Keratinocyte (primary cell): ENCODE data around the gene IL36RN.

Experiments used
- EZH2 ChIP-seq: IDR thresholded peaks from one replicate; pipeline ENCODE4 v1.6.1; 2012; ENCODE audit warnings: inconsistent platforms, mild to moderate bottlenecking, low read length, moderate library complexity
- TF ChIP-seq, protein P1 (sequence below), 3 experiments: IDR thresholded peaks in 1 of 3; conservative IDR thresholded peaks in 1 of 3; optimal IDR thresholded peaks in 1 of 3; 2 replicates in 2 of 3; 3 replicates in 1 of 3; pipeline versions ENCODE3 to v1.5.1; 2011; ENCODE audit warnings: low read length in 3 of 3, mild to moderate bottlenecking in 3 of 3, moderate library complexity in 2 of 3, control low read depth in 1 of 3, inconsistent platforms in 1 of 3; ENCODE audit not compliant: insufficient read depth in 2 of 3; ENCODE audit errors: extremely low read depth in 1 of 3

DNA sequence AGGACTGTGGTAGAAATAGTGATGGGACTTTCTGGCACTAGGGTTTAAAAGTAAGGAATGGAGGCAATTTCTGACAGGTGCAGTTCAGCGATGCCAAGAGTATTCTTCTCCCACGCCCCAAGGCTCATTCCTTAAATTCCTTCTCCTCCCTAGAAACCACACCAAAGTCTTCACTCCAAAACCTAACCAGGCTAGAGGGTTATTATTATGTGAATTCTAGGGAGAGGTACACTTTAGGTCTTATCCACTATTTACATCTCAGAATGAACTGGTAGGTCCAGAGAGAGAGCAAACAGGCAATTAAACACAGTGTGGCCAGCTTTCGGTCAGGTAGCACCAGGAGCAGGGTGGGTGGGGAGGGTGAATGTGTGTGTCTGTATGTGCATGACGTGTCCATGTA is 20.1 kb downstream of the IL36RN start:
- TF ChIP-seq, protein P1, sequence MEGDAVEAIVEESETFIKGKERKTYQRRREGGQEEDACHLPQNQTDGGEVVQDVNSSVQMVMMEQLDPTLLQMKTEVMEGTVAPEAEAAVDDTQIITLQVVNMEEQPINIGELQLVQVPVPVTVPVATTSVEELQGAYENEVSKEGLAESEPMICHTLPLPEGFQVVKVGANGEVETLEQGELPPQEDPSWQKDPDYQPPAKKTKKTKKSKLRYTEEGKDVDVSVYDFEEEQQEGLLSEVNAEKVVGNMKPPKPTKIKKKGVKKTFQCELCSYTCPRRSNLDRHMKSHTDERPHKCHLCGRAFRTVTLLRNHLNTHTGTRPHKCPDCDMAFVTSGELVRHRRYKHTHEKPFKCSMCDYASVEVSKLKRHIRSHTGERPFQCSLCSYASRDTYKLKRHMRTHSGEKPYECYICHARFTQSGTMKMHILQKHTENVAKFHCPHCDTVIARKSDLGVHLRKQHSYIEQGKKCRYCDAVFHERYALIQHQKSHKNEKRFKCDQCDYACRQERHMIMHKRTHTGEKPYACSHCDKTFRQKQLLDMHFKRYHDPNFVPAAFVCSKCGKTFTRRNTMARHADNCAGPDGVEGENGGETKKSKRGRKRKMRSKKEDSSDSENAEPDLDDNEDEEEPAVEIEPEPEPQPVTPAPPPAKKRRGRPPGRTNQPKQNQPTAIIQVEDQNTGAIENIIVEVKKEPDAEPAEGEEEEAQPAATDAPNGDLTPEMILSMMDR (optimal IDR thresholded peaks at IDR 0.05 in 1 of 3, IDR thresholded peaks at IDR 0.05 in 1 of 3, conservative IDR thresholded peaks at IDR 0.05 in 1 of 3; ENCODE audit: extremely low read depth in 1 of 3, insufficient read depth in 2 of 3, low read length in 3 of 3): no peak
- no peak for TF ChIP-seq EZH2
